K562 (cell line): Measurements from ENCODE around the gene RNF227. TPM values are rescaled to one million over a fixed set of nuclear protein-coding genes. Genes with fewer than 3 reads are reported as not detected.

ENCODE experiments used
- CHD2 ChIP-seq: IDR thresholded peaks from 2 replicates; pipeline ENCODE4 v1.6.1; 2011; ENCODE audit warnings: low read depth, low read length
- FOS ChIP-seq: IDR thresholded peaks from 3 replicates; pipeline ENCODE4 v1.6.1; 2011; ENCODE audit not compliant: insufficient read length; ENCODE audit errors: extremely low read depth
- FUS ChIP-seq: fragments of 200-400 bp; formaldehyde crosslinking; optimal IDR thresholded peaks from 2 replicates; pipeline ENCODE3; 2017; ENCODE audit warnings: low read depth, low read length
- MYBL2 ChIP-seq, 2 experiments: fragments of 450-650 bp in 1 of 2; sonication (generic) in 1 of 2; formaldehyde crosslinking in 1 of 2; IDR thresholded peaks; 2 replicates each; pipeline versions ENCODE4 v1.6.1 to v1.8.1; 2017 to 2022; ENCODE audit warnings: borderline replicate concordance in 1 of 2, inconsistent platforms in 1 of 2, low read depth in 1 of 2, mild to moderate bottlenecking in 1 of 2, missing genetic modification reagents in 1 of 2, moderate library complexity in 1 of 2
- TAF9B ChIP-seq: fragments of 450-650 bp; IDR thresholded peaks from 2 replicates; pipeline ENCODE4 v1.6.1; 2018; ENCODE audit warnings: mild to moderate bottlenecking; ENCODE audit not compliant: partially characterized antibody
- TARDBP ChIP-seq: fragments of 450-650 bp; IDR thresholded peaks from 2 replicates; pipeline ENCODE4 v1.6.1; 2016
- TEAD4 ChIP-seq, 2 experiments: sonication (generic) in 1 of 2; formaldehyde crosslinking in 1 of 2; IDR thresholded peaks; 2 replicates each; pipeline versions ENCODE4 v1.6.1 to v1.8.0; 2012 to 2022; ENCODE audit warnings: borderline replicate concordance in 1 of 2, inconsistent platforms in 1 of 2, low read length in 1 of 2, mild to moderate bottlenecking in 1 of 2, missing genetic modification reagents in 1 of 2
- ZNF224 ChIP-seq: sonication (generic); formaldehyde crosslinking; IDR thresholded peaks from 2 replicates; pipeline ENCODE4 v1.8.0; 2022; ENCODE audit warnings: mild to moderate bottlenecking, missing genetic modification reagents
- polyA plus RNA-seq, 8 experiments: library from polyadenylated mRNA; depleted of rRNA in 4 of 8; stranded (reverse) in 5 of 8; unstranded in 3 of 8; fragments of >200 nt; fragmentation: Nextera tagmentation in 2 of 8; fragmentation: Illumina TruSeq in 1 of 8; extraction: Ambion mirVana in 2 of 8; extraction: Trizol in 1 of 8; gene quantifications; 2 replicates each; pipeline versions ENCODE4 v1.2.1 to v1.2.3, GENCODE V29; 2011 to 2014; ENCODE audit warnings: inconsistent platforms in 1 of 8, missing spikeins in 1 of 8
- total RNA-seq, 7 experiments: library from RNA; depleted of rRNA in 6 of 7; stranded (reverse); fragments of >200 nt in 6 of 7; fragmentation: Illumina TruSeq in 2 of 7; extraction: Trizol in 2 of 7; gene quantifications; 2 replicates each; pipeline versions ENCODE4 v1.2.1 to v1.2.3, GENCODE V29; 2011 to 2021; ENCODE audit warnings: low replicate concordance in 1 of 7
- TF ChIP-seq, protein P1 (sequence below), 2 experiments: fragments of 150-350 bp in 1 of 2; IDR thresholded peaks; 2 replicates each; pipeline ENCODE4 v1.6.1; 2012 to 2016; ENCODE audit warnings: low read depth in 2 of 2, low read length in 2 of 2, mild to moderate bottlenecking in 1 of 2, moderate library complexity in 1 of 2
- TF ChIP-seq, protein P2 (sequence below): fragments of 450-650 bp; IDR thresholded peaks from 2 replicates; pipeline ENCODE4 v1.6.1; 2016; ENCODE audit warnings: low read depth, mild to moderate bottlenecking, moderate library complexity
- TF ChIP-seq, protein P3 (sequence below): sonication (generic); formaldehyde crosslinking; IDR thresholded peaks from 2 replicates; pipeline ENCODE4 v1.8.0; 2022; ENCODE audit warnings: mild to moderate bottlenecking, missing genetic modification reagents

The RNF227 gene
- total and polyA plus RNA-seq, 9 of the 15 experiments (the other 6 are each of a cell fraction or from before 2014, with no cell fraction given): 1.1 to 6.7 (median 2.3) TPM

DNA sequence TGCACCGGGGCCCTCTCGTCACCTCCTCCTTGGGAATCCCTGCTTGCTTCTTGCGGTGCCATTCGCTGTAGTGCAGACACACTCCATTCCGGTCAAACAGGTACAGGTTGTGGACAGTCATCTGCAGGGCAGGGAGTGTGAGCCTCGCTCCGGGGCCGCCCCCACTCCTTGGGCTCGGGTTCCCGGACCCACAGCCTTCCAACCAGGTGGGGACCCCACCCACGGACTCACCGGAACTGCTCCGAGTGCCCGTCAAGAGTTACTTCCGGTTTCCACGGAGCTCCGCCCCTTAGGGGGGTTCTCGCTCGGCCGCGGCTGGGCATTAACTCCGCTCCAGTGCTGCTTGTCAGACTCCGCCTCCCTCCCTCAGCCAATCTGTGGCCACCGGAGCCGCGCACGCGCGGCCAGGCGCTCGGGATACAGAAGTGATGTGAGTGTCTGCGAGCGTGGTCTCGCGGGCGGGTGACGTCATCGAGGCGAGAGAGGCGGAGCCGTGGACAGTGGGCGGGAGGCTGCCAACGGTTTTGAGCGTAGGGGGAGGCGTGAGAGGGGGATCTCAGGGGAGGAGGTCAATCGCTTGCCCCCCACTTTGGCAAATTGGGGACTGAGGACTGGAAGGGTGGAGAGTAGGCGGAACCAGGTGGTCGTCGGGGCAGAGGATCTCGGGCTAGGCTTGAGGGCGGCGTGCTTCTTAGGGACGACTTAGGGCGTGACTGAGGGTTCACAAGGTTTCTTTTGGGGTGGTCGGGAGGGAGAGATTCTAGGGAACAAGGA, 15.8 kb upstream of the RNF227 start, which contains the start of the genes CNTROB and TRAPPC1 (continued):
- TF ChIP-seq, protein P1, sequence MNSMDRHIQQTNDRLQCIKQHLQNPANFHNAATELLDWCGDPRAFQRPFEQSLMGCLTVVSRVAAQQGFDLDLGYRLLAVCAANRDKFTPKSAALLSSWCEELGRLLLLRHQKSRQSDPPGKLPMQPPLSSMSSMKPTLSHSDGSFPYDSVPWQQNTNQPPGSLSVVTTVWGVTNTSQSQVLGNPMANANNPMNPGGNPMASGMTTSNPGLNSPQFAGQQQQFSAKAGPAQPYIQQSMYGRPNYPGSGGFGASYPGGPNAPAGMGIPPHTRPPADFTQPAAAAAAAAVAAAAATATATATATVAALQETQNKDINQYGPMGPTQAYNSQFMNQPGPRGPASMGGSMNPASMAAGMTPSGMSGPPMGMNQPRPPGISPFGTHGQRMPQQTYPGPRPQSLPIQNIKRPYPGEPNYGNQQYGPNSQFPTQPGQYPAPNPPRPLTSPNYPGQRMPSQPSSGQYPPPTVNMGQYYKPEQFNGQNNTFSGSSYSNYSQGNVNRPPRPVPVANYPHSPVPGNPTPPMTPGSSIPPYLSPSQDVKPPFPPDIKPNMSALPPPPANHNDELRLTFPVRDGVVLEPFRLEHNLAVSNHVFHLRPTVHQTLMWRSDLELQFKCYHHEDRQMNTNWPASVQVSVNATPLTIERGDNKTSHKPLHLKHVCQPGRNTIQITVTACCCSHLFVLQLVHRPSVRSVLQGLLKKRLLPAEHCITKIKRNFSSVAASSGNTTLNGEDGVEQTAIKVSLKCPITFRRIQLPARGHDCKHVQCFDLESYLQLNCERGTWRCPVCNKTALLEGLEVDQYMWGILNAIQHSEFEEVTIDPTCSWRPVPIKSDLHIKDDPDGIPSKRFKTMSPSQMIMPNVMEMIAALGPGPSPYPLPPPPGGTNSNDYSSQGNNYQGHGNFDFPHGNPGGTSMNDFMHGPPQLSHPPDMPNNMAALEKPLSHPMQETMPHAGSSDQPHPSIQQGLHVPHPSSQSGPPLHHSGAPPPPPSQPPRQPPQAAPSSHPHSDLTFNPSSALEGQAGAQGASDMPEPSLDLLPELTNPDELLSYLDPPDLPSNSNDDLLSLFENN (IDR thresholded peaks at IDR 0.05; ENCODE audit: low read depth in 2 of 2, low read length in 2 of 2): no peak
- TF ChIP-seq, protein P2, sequence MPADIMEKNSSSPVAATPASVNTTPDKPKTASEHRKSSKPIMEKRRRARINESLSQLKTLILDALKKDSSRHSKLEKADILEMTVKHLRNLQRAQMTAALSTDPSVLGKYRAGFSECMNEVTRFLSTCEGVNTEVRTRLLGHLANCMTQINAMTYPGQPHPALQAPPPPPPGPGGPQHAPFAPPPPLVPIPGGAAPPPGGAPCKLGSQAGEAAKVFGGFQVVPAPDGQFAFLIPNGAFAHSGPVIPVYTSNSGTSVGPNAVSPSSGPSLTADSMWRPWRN: no peak
- TF ChIP-seq FOS: no peak
- no peak for TF ChIP-seq FUS
- peak; percentile 87 for TF ChIP-seq MYBL2 (IDR thresholded peaks at IDR 0.05; ENCODE audit: low read depth)
- no peak for TF ChIP-seq MYBL2 (CRISPR knock-in tag; IDR thresholded peaks at IDR 0.05; ENCODE audit: borderline replicate concordance)
- no peak for TF ChIP-seq TARDBP
- TF ChIP-seq, protein P3, sequence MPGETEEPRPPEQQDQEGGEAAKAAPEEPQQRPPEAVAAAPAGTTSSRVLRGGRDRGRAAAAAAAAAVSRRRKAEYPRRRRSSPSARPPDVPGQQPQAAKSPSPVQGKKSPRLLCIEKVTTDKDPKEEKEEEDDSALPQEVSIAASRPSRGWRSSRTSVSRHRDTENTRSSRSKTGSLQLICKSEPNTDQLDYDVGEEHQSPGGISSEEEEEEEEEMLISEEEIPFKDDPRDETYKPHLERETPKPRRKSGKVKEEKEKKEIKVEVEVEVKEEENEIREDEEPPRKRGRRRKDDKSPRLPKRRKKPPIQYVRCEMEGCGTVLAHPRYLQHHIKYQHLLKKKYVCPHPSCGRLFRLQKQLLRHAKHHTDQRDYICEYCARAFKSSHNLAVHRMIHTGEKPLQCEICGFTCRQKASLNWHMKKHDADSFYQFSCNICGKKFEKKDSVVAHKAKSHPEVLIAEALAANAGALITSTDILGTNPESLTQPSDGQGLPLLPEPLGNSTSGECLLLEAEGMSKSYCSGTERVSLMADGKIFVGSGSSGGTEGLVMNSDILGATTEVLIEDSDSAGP: no peak
- TF ChIP-seq CHD2: peak; percentile 92
- no peak for TF ChIP-seq TEAD4 (IDR thresholded peaks at IDR 0.05; ENCODE audit: low read length)
- no peak for TF ChIP-seq TEAD4 (CRISPR knock-in tag; IDR thresholded peaks at IDR 0.05; ENCODE audit: borderline replicate concordance)
- peak; percentile 46 for TF ChIP-seq TAF9B
- TF ChIP-seq ZNF224 (CRISPR knock-in tag): no peak
